Liver (tissue), 9 donors: ENCODE results near the gene PLEKHA6. TPM values are rescaled to one million over a fixed set of nuclear protein-coding genes. Genes with fewer than 3 reads are reported as not detected.
A peak's percentile ranks its signal among the peaks of the same experiment; 100 is the strongest.

Experiments used
- DNase-seq: peaks from one replicate; pipeline ENCODE4 v3.0.0-alpha.2; 2017; ENCODE audit warnings: low spot score
- H3K27ac ChIP-seq, 2 donors: one replicate each; pipeline ENCODE4 v1.7.0; 2013; ENCODE audit warnings: inconsistent platforms in 2 of 2, low read length in 2 of 2, control low read depth in 1 of 2, low read depth in 1 of 2, mild to moderate bottlenecking in 1 of 2
- H3K27me3 ChIP-seq, 4 donors: one replicate each; pipeline versions ENCODE4 v1.6.1 to v1.7.0; 2013; ENCODE audit warnings: low read length in 3 of 4, inconsistent platforms in 1 of 4, mild to moderate bottlenecking in 1 of 4, moderate library complexity in 1 of 4; ENCODE audit not compliant: control insufficient read depth in 4 of 4, insufficient read depth in 4 of 4
- H3K36me3 ChIP-seq, 4 donors: one replicate each; pipeline versions ENCODE4 v1.6.1 to v1.7.0; 2013; ENCODE audit warnings: low read length in 3 of 4, mild to moderate bottlenecking in 3 of 4, low read depth in 1 of 4, moderate library complexity in 1 of 4; ENCODE audit not compliant: control insufficient read depth in 4 of 4, insufficient read depth in 3 of 4
- H3K4me1 ChIP-seq, 4 donors: one replicate each; pipeline versions ENCODE4 v1.6.1 to v1.7.0; 2013; ENCODE audit warnings: low read length in 3 of 4, mild to moderate bottlenecking in 3 of 4, moderate library complexity in 1 of 4; ENCODE audit not compliant: control insufficient read depth in 4 of 4, insufficient read depth in 4 of 4
- H3K4me3 ChIP-seq, 3 donors: one replicate each; pipeline versions ENCODE4 v1.6.1 to v1.7.0; 2013; ENCODE audit warnings: low read length in 3 of 3, control low read depth in 1 of 3, low read depth in 1 of 3, mild to moderate bottlenecking in 1 of 3
- H3K9ac ChIP-seq, 2 donors: one replicate each; pipeline ENCODE4 v1.7.0; 2013; ENCODE audit warnings: low read length in 2 of 2, mild to moderate bottlenecking in 2 of 2, moderate library complexity in 2 of 2, control low read depth in 1 of 2, low read depth in 1 of 2
- H3K9me3 ChIP-seq, 4 donors: one replicate each; pipeline versions ENCODE4 v1.6.1 to v1.7.0; 2013; ENCODE audit warnings: low read length in 3 of 4; ENCODE audit not compliant: control insufficient read depth in 4 of 4
- CTCF ChIP-seq: fragments of 150-350 bp; IDR thresholded peaks from 2 replicates; pipeline ENCODE4 v1.5.1; 2017; ENCODE audit warnings: improper control_type of control experiment, low read depth, low read length; ENCODE audit not compliant: missing input control
- EGR1 ChIP-seq, 2 donors: IDR thresholded peaks; 2 replicates each; pipeline ENCODE4 v1.6.1; 2016 to 2018; ENCODE audit warnings: antibody characterized with exemption in 2 of 2, low read depth in 2 of 2
- FOXA1 ChIP-seq: IDR thresholded peaks from 2 replicates; pipeline ENCODE4 v1.6.1; 2016; ENCODE audit warnings: antibody characterized with exemption
- FOXA2 ChIP-seq: IDR thresholded peaks from 2 replicates; pipeline ENCODE4 v1.6.1; 2016; ENCODE audit warnings: antibody characterized with exemption
- GABPA ChIP-seq, 2 donors: IDR thresholded peaks in 1 of 2; conservative IDR thresholded peaks in 1 of 2; 2 replicates each; pipeline ENCODE4 v1.6.1; 2016; ENCODE audit warnings: antibody characterized with exemption in 2 of 2, mild to moderate bottlenecking in 1 of 2, moderate library complexity in 1 of 2
- HNF4A ChIP-seq, 2 donors: conservative IDR thresholded peaks; 2 replicates each; pipeline ENCODE4 v1.6.1; 2016; ENCODE audit warnings: antibody characterized with exemption in 2 of 2, mild to moderate bottlenecking in 2 of 2
- HNF4G ChIP-seq: IDR thresholded peaks from 2 replicates; pipeline ENCODE4 v1.6.1; 2016; ENCODE audit warnings: antibody characterized with exemption
- JUND ChIP-seq, 2 donors: IDR thresholded peaks; 2 replicates each; pipeline ENCODE4 v1.6.1; 2016; ENCODE audit warnings: antibody characterized with exemption in 2 of 2
- NR2F2 ChIP-seq: IDR thresholded peaks from 2 replicates; pipeline ENCODE4 v1.6.1; 2016; ENCODE audit warnings: antibody characterized with exemption
- RAD21 ChIP-seq, 2 donors: IDR thresholded peaks; 2 replicates each; pipeline ENCODE4 v1.6.1; 2016; ENCODE audit warnings: antibody characterized with exemption in 2 of 2, mild to moderate bottlenecking in 2 of 2
- RXRA ChIP-seq, 2 donors: IDR thresholded peaks; 2 replicates each; pipeline ENCODE4 v1.6.1; 2017 to 2018; ENCODE audit warnings: antibody characterized with exemption in 2 of 2, mild to moderate bottlenecking in 1 of 2
- SP1 ChIP-seq: IDR thresholded peaks from 2 replicates; pipeline ENCODE4 v1.6.1; 2018; ENCODE audit warnings: antibody characterized with exemption, mild to moderate bottlenecking
- TAF1 ChIP-seq: conservative IDR thresholded peaks from 2 replicates; pipeline ENCODE4 v1.6.1; 2016; ENCODE audit warnings: antibody characterized with exemption, mild to moderate bottlenecking
- YY1 ChIP-seq: IDR thresholded peaks from 2 replicates; pipeline ENCODE4 v1.6.1; 2016; ENCODE audit warnings: antibody characterized with exemption, mild to moderate bottlenecking
- ZBTB33 ChIP-seq: IDR thresholded peaks from 2 replicates; pipeline ENCODE4 v1.6.1; 2016; ENCODE audit warnings: antibody characterized with exemption
- WGBS: extraction: QIAGEN DNeasy Blood & Tissue Kit; methylation state at CpG from one replicate; pipeline ENCODE4 v1.1.7; 2013; 5-methylcytosine and 5-hydroxymethylcytosine counted together
- polyA plus RNA-seq, 2 donors: library from polyadenylated mRNA; stranded (reverse) in 1 of 2; unstranded in 1 of 2; fragments of 200-250 nt in 1 of 2; fragments of >200 nt in 1 of 2; fragmentation: Nextera tagmentation in 1 of 2; extraction: Ambion mirVana in 1 of 2; gene quantifications; one replicate each; pipeline versions ENCODE4 v1.2.1 to v1.2.3, GENCODE V29; 2013 to 2015
- total RNA-seq, 2 donors: library from RNA; depleted of rRNA; stranded (reverse); fragments of >200 nt; gene quantifications; one replicate each; pipeline ENCODE4 v1.2.3, GENCODE V29; 2014
- TF ChIP-seq, protein P1 (sequence below): IDR thresholded peaks from 2 replicates; pipeline ENCODE4 v1.6.1; 2016; ENCODE audit warnings: antibody characterized with exemption, mild to moderate bottlenecking
- TF ChIP-seq, protein P2 (sequence below): IDR thresholded peaks from 2 replicates; pipeline ENCODE4 v1.6.1; 2016; ENCODE audit warnings: antibody characterized with exemption
- TF ChIP-seq, protein P3 (sequence below): IDR thresholded peaks from 2 replicates; pipeline ENCODE4 v1.6.1; 2016; ENCODE audit warnings: antibody characterized with exemption
- donor health status: healthy.
- donor health status: healthy.
- donor health status: healthy.
- donor health status: healthy.
- donor health status: healthy.

PLEKHA6 gene
- total and polyA plus RNA-seq, 4 donors = 5.3 to 12.8 (median 7.6) TPM

GRCh38 chr1:204261266-204261665 lies 98.5 kb downstream of the PLEKHA6 start (continued):
- TF ChIP-seq, protein P1, sequence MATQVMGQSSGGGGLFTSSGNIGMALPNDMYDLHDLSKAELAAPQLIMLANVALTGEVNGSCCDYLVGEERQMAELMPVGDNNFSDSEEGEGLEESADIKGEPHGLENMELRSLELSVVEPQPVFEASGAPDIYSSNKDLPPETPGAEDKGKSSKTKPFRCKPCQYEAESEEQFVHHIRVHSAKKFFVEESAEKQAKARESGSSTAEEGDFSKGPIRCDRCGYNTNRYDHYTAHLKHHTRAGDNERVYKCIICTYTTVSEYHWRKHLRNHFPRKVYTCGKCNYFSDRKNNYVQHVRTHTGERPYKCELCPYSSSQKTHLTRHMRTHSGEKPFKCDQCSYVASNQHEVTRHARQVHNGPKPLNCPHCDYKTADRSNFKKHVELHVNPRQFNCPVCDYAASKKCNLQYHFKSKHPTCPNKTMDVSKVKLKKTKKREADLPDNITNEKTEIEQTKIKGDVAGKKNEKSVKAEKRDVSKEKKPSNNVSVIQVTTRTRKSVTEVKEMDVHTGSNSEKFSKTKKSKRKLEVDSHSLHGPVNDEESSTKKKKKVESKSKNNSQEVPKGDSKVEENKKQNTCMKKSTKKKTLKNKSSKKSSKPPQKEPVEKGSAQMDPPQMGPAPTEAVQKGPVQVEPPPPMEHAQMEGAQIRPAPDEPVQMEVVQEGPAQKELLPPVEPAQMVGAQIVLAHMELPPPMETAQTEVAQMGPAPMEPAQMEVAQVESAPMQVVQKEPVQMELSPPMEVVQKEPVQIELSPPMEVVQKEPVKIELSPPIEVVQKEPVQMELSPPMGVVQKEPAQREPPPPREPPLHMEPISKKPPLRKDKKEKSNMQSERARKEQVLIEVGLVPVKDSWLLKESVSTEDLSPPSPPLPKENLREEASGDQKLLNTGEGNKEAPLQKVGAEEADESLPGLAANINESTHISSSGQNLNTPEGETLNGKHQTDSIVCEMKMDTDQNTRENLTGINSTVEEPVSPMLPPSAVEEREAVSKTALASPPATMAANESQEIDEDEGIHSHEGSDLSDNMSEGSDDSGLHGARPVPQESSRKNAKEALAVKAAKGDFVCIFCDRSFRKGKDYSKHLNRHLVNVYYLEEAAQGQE = no peak
- TF ChIP-seq SP1 (no peak), NR2F2 (no peak), HNF4G (no peak), YY1 (no peak)

GRCh38 chr1:204260601-204261197 lies 99.0 kb downstream of the PLEKHA6 start:
- peak overlapping the region; percentile 72 to 82 for H3K27ac ChIP-seq
- no peak overlapping the region for H3K4me3 ChIP-seq
- TF ChIP-seq EGR1 (IDR thresholded peaks at IDR 0.05; ENCODE audit: low read depth in 2 of 2) (peak in 1 of 2 donors; percentile 48), RXRA (IDR thresholded peaks at IDR 0.05) (peak; percentile 91), SP1 (peak; percentile 66), YY1 (peak; percentile 40), JUND (IDR thresholded peaks at IDR 0.05) (peak in 1 of 2 donors; percentile 21), FOXA2 (peak; percentile 21), HNF4G (peak; percentile 52), NR2F2 (peak; percentile 84), FOXA1 (peak; percentile 15), HNF4A (conservative IDR thresholded peaks at IDR 0.05) (peak; percentile 67 to 72), CTCF (no peak), ZBTB33 (no peak), TAF1 (no peak), GABPA (IDR thresholded peaks at IDR 0.05 in 1 of 2, conservative IDR thresholded peaks at IDR 0.05 in 1 of 2) (no peak), RAD21 (IDR thresholded peaks at IDR 0.05) (peak; percentile 30 to 57)
- TF ChIP-seq, protein P2, sequence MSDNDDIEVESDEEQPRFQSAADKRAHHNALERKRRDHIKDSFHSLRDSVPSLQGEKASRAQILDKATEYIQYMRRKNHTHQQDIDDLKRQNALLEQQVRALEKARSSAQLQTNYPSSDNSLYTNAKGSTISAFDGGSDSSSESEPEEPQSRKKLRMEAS = peak; percentile 51
- TF ChIP-seq, protein P1 = no peak
- TF ChIP-seq, protein P3, sequence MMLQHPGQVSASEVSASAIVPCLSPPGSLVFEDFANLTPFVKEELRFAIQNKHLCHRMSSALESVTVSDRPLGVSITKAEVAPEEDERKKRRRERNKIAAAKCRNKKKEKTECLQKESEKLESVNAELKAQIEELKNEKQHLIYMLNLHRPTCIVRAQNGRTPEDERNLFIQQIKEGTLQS = no peak
- H3K36me3 ChIP-seq = peaks cover 3 to 8% (median 6%) of the 10 kb centered on the region in 4 donors
- H3K27me3 ChIP-seq = no peaks in the 10 kb centered on the region
- peaks cover 18 to 72% (median 62%) of the 10 kb centered on the region in 4 donors for H3K4me1 ChIP-seq
- H3K9ac ChIP-seq = no peak overlapping the region
- no peaks in the 10 kb centered on the region for H3K9me3 ChIP-seq
- peak; percentile 57 for DNase-seq
- 71% methylated on average over 14 of the region's 14 CpGs for WGBS
